B cell (primary cell): ENCODE results near the gene ARID3A. TPM values are rescaled to one million over a fixed set of nuclear protein-coding genes. Genes with fewer than 3 reads are reported as not detected.
A peak's percentile ranks its signal among the peaks of the same experiment; 100 is the strongest.

ENCODE experiments used
- ATAC-seq: fragments of 200-7000 bp; cut with Tn5 transposase; one replicate; pipeline ENCODE4 v1.10.0; 2021; ENCODE audit warnings: low read depth, mild to moderate bottlenecking, moderate number of reproducible peaks, moderate library complexity
- CTCF ChIA-PET: fragments of 350-600 bp; sonication (Branson Sonifier 250); formaldehyde crosslinking; loops from one replicate; lab custom pipeline; 2021; ENCODE audit warnings: antibody characterized with exemption, inconsistent platforms; lab: Charles Lee
- POLR2A ChIA-PET: fragments of 350-600 bp; sonication (Branson Sonifier 250); formaldehyde crosslinking; loops from one replicate; lab custom pipeline; 2021; ENCODE audit warnings: antibody characterized with exemption; lab: Charles Lee
- DNase-seq: peaks from one replicate; pipeline ENCODE4 v3.0.0; 2013
- H2AFZ ChIP-seq: 2 replicates; pipeline ENCODE4 v1.6.1; 2012; ENCODE audit warnings: mild to moderate bottlenecking, low read depth, low read length; ENCODE audit not compliant: insufficient read depth, poor library complexity, severe bottlenecking
- H3K27ac ChIP-seq, 2 donors: 1 replicate in 1 of 2; 2 replicates in 1 of 2; pipeline ENCODE4 v1.5.1; 2012 to 2013; ENCODE audit warnings: low read length in 2 of 2, mild to moderate bottlenecking in 2 of 2, moderate library complexity in 1 of 2
- H3K27me3 ChIP-seq, 4 experiments: fragments of 200-600 bp in 1 of 4; sonication (generic) in 1 of 4; replicated peaks in 1 of 4; 1 replicate in 2 of 4; 2 replicates in 2 of 4; pipeline versions ENCODE4 v1.6.1 to v1.7.0; 2013 to 2016; ENCODE audit warnings: low read length in 3 of 4, mild to moderate bottlenecking in 2 of 4, mixed read lengths in 1 of 4, moderate library complexity in 1 of 4; ENCODE audit not compliant: insufficient read depth in 4 of 4, control insufficient read depth in 3 of 4; ENCODE audit errors: control extremely low read depth in 1 of 4
- H3K36me3 ChIP-seq, 2 experiments: replicated peaks in 1 of 2; 1 replicate in 1 of 2; 2 replicates in 1 of 2; pipeline versions ENCODE4 v1.6.1 to v1.7.1; 2013; ENCODE audit warnings: low read length in 1 of 2; ENCODE audit not compliant: insufficient read depth in 2 of 2, control insufficient read depth in 1 of 2; ENCODE audit errors: control extremely low read depth in 1 of 2, extremely low read depth in 1 of 2
- H3K4me1 ChIP-seq, 2 donors: fragments of 200-600 bp in 1 of 2; sonication (generic) in 1 of 2; 1 replicate in 1 of 2; 2 replicates in 1 of 2; pipeline versions ENCODE4 v1.5.1 to v1.6.1; 2013 to 2017; ENCODE audit warnings: low read length in 2 of 2; ENCODE audit not compliant: control insufficient read depth in 2 of 2, insufficient read depth in 2 of 2
- H3K4me2 ChIP-seq: replicated peaks from 2 replicates; pipeline ENCODE3; 2012; ENCODE audit warnings: mild to moderate bottlenecking, low read depth, low read length; ENCODE audit not compliant: poor library complexity, severe bottlenecking
- H3K4me3 ChIP-seq, 5 experiments: fragments of 200-600 bp in 1 of 5; sonication (generic) in 1 of 5; 1 replicate in 3 of 5; 2 replicates in 2 of 5; pipeline versions ENCODE4 v1.5.1 to v1.7.0; 2011 to 2016; ENCODE audit warnings: low read length in 4 of 5, mild to moderate bottlenecking in 4 of 5, low read depth in 2 of 5, control low read depth in 1 of 5, moderate library complexity in 1 of 5; ENCODE audit not compliant: insufficient read depth in 1 of 5; ENCODE audit errors: control extremely low read depth in 1 of 5, extremely low read depth in 1 of 5
- H3K79me2 ChIP-seq: fragments of 200-600 bp; sonication (generic); one replicate; pipeline ENCODE4 v1.6.0; 2016; ENCODE audit warnings: low read length; ENCODE audit not compliant: control insufficient read depth, insufficient read depth
- H3K9ac ChIP-seq: fragments of 200-600 bp; sonication (generic); 2 replicates; pipeline ENCODE4 v1.6.1; 2017; ENCODE audit warnings: mild to moderate bottlenecking, low read length, moderate library complexity
- H3K9me3 ChIP-seq, 3 donors: one replicate each; pipeline versions ENCODE4 v1.6.1 to v1.7.1; 2013; ENCODE audit warnings: low read length in 2 of 3; ENCODE audit not compliant: control insufficient read depth in 2 of 3, insufficient read depth in 1 of 3; ENCODE audit errors: control extremely low read depth in 1 of 3
- H4K20me1 ChIP-seq: 2 replicates; pipeline ENCODE4 v1.6.0; 2012; ENCODE audit warnings: mild to moderate bottlenecking, low read length; ENCODE audit not compliant: insufficient read depth, control insufficient read depth, poor library complexity, severe bottlenecking
- H3K27ac Mint-ChIP-seq: one replicate; pipeline ENCODE4 v1.8.0; 2021; ENCODE audit warnings: mixed read lengths
- H3K27me3 Mint-ChIP-seq: one replicate; pipeline ENCODE4 v1.8.0; 2021; ENCODE audit warnings: mixed read lengths
- H3K4me1 Mint-ChIP-seq: one replicate; pipeline ENCODE4 v1.8.0; 2021; ENCODE audit warnings: mixed read lengths
- H3K4me3 Mint-ChIP-seq: one replicate; pipeline ENCODE4 v1.8.0; 2021; ENCODE audit warnings: mixed read lengths
- H3K9me3 Mint-ChIP-seq: one replicate; pipeline ENCODE4 v1.8.0; 2022; ENCODE audit warnings: mixed read lengths; ENCODE audit not compliant: insufficient read depth
- EZH2 ChIP-seq: IDR thresholded peaks from 2 replicates; pipeline ENCODE4 v1.6.1; 2012; ENCODE audit warnings: borderline replicate concordance, low read depth, mild to moderate bottlenecking, moderate library complexity, low read length; ENCODE audit not compliant: insufficient read depth, poor library complexity, severe bottlenecking
- WGBS: methylation state at CpG from one replicate; pipeline ENCODE4 v1.1.5; 2013; ENCODE audit warnings: missing lambda C conversion rate; ENCODE audit not compliant: insufficient coverage; 5-methylcytosine and 5-hydroxymethylcytosine counted together
- intact Hi-C: fragments of 100-400 bp; cut with micrococcal nuclease; formaldehyde crosslinking; loops from one replicate; pipeline ENCODE4 v1.10.0; 2022
- polyA plus RNA-seq: library from polyadenylated mRNA; depleted of rRNA; stranded (reverse); fragments of >200 nt; gene quantifications from 2 replicates; pipeline ENCODE4 v1.2.3, GENCODE V29; 2012
- total RNA-seq, 2 donors: library from RNA; stranded (reverse); fragments of 120-200 nt in 1 of 2; gene quantifications; 1 replicate in 1 of 2; 2 replicates in 1 of 2; pipeline versions ENCODE4 v1.2.3 to v1.2.4, GENCODE V29; 2013 to 2022
- TF ChIP-seq, protein P1 (sequence below): fragments of 200-600 bp; IDR thresholded peaks from one replicate; pipeline ENCODE4 v1.8.0; 2022; ENCODE audit warnings: antibody characterized with exemption, mild to moderate bottlenecking

ARID3A gene
- total and polyA plus RNA-seq, 2 donors (not counting 1 experiment from before 2014, with no cell fraction given): 22.9 to 60.5 TPM

DNA sequence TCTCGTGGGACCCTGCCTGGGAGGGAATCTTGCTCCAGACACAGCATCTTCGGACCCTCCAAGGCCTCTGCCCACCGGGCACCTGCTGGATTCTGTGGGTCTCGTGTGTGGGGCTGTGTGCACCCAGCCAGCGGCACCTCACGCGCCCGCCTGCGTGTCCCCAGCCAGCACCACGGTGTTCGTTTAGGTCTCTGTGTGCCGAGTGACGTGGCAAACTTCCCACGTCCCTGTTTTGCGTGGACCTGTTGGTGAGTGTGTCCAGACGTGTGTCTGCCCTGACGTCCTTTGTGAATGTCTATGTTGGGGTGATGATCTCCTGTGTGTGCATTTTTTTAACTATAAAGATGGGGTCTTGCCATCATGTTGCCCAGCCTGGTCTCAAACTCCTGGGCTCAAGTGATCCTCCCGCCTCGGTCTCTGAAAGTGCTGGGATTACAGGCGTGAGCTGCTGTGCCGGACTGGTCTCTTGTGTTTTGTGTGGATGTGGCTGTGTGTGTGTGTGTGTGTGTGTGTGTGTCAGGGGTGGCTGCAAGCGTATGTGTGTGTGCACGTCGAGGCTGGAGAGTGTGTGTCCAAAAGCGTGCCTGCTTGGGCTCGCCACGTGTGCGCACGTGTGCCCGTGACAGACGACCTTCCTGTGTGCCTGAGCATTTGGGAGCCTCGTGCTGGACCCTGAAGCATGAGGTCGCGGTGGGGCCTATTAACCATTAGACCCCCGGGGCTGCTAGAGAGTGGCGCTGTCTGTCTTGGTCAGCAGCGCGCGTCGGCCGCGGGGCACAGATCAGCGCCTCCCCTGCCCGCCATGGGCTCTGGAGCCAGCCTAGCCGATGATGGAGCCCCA lies 15.7 kb downstream of the ARID3A start:
- ATAC-seq: no peak

More for the DNA sequence above, 15.7 kb downstream of the ARID3A start:
- H3K27ac Mint-ChIP-seq: peak overlapping the region; percentile 81
- H3K4me1 Mint-ChIP-seq: peaks cover 39% of the 10 kb centered on the region
- Histone ChIP-seq H2AFZ (peak overlapping the region; percentile 72), H3K36me3 (peaks cover 2 to 3% of the 10 kb centered on the region in 2 experiments), H3K79me2 (peaks cover 42% of the 10 kb centered on the region), H3K27me3 (no peaks in the 10 kb centered on the region), H3K4me3 (peak overlapping the region in 4 of 5 experiments; percentile 23 to 60 (median 48)), H3K9me3 (peaks cover 0 to 22% (median 3%) of the 10 kb centered on the region in 3 donors), H3K4me2 (peak overlapping the region; percentile 96), H3K9ac (peak overlapping the region; percentile 66), H3K4me1 (peaks cover 19 to 36% of the 10 kb centered on the region in 2 donors), H4K20me1 (peaks cover 25% of the 10 kb centered on the region), H3K27ac (peak overlapping the region in 1 of 2 donors; percentile 77)
- DNase-seq: no peak
- POLR2A ChIA-PET: interaction anchor here (0.7 kb wide), 1 partner anchor 9 kb away, joined by 4 read pairs; no protein-coding TSS in a partner anchor
- intact Hi-C loops: loop anchor here (1.0 kb wide), 1 partner anchor 16 kb away; no protein-coding TSS in a partner anchor
- TF ChIP-seq EZH2: no peak
- TF ChIP-seq, protein P1, sequence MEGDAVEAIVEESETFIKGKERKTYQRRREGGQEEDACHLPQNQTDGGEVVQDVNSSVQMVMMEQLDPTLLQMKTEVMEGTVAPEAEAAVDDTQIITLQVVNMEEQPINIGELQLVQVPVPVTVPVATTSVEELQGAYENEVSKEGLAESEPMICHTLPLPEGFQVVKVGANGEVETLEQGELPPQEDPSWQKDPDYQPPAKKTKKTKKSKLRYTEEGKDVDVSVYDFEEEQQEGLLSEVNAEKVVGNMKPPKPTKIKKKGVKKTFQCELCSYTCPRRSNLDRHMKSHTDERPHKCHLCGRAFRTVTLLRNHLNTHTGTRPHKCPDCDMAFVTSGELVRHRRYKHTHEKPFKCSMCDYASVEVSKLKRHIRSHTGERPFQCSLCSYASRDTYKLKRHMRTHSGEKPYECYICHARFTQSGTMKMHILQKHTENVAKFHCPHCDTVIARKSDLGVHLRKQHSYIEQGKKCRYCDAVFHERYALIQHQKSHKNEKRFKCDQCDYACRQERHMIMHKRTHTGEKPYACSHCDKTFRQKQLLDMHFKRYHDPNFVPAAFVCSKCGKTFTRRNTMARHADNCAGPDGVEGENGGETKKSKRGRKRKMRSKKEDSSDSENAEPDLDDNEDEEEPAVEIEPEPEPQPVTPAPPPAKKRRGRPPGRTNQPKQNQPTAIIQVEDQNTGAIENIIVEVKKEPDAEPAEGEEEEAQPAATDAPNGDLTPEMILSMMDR: no peak
- CTCF ChIA-PET: no interaction called here
- peaks cover 2% of the 10 kb centered on the region for H3K9me3 Mint-ChIP-seq
- peak overlapping the region; percentile 86 for H3K4me3 Mint-ChIP-seq
- no peaks in the 10 kb centered on the region for H3K27me3 Mint-ChIP-seq
- WGBS: 82% methylated on average over 45 of the region's 45 CpGs
